ENCODE data around the gene AUTS2.

AUTS2 gene

DNA sequence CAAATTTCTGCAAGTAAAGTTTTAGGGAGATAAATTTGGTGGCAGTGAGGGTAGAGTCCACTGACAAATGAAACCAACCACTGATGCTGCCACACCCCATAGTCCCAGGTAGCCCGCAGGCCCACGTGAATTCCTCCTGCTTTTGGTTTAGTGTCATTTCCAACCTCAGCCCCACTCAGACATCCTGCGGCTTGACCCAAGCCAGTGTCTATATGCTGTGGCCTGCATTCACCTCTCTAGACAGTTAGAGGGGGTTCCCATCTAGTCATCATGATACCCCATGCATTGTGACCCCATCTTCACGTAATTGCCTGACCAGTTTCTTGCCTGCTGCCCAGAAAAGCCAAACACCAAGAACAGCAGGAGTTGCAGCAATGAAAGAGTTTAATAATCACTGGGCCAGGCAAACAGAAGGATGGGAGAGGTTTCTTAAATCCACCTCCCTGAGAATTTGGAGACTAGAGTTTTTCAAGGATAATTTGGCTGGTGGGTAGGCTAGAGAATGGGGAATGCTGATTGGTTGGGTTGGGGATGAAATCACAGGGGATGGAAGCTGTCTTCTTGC lies 1201.6 kb downstream of the AUTS2 start:
- H3K27ac ChIP-seq, result no peak overlapping the region
- intact Hi-C loops (cut with DNase I; ENCODE audit: low total_unique reads), result no loop called here
- TF ChIP-seq, protein P1, sequence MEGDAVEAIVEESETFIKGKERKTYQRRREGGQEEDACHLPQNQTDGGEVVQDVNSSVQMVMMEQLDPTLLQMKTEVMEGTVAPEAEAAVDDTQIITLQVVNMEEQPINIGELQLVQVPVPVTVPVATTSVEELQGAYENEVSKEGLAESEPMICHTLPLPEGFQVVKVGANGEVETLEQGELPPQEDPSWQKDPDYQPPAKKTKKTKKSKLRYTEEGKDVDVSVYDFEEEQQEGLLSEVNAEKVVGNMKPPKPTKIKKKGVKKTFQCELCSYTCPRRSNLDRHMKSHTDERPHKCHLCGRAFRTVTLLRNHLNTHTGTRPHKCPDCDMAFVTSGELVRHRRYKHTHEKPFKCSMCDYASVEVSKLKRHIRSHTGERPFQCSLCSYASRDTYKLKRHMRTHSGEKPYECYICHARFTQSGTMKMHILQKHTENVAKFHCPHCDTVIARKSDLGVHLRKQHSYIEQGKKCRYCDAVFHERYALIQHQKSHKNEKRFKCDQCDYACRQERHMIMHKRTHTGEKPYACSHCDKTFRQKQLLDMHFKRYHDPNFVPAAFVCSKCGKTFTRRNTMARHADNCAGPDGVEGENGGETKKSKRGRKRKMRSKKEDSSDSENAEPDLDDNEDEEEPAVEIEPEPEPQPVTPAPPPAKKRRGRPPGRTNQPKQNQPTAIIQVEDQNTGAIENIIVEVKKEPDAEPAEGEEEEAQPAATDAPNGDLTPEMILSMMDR (IDR thresholded peaks at IDR 0.05), result no peak
- DNase-seq, result no peak
- H3K9me3 ChIP-seq, result peaks cover 2 to 38% (median 25%) of the 10 kb centered on the region in 3 donors
- H3K36me3 ChIP-seq, result no peaks in the 10 kb centered on the region
- no peak overlapping the region for H3K4me3 ChIP-seq
- H3K4me1 ChIP-seq, result no peaks in the 10 kb centered on the region
- peaks cover 0 to 3% of the 10 kb centered on the region in 2 donors for H3K27me3 ChIP-seq

DNA sequence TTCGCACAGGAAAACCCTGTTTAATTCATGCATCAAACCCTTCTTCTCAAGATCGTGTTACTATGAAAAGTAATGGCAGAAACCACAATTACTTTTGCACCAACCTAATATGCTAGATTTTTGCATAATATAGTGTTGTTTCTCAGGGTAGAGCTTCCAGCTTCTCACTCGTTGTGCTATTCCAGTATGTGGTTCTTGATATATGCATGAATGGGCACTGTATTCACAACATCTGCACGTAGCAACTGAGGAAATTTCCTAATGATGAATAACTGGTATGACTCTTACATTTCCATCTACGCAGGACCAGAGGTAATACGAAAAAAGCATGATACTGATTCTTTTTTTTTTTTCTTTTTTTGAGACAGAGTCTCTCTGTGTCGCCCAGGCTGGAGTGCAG lies 1207.1 kb downstream of the AUTS2 start:
- Histone ChIP-seq H3K4me3 (no peak overlapping the region), H3K4me1 (no peaks in the 10 kb centered on the region), H3K36me3 (no peaks in the 10 kb centered on the region), H3K27me3 (peaks cover 0 to 12% of the 10 kb centered on the region in 2 donors), H3K27ac (no peak overlapping the region), H3K9me3 (peaks cover 2 to 23% (median 9%) of the 10 kb centered on the region in 3 donors)
- no peak for DNase-seq
- intact Hi-C loops (cut with DNase I; ENCODE audit: low total_unique reads), result no loop called here
- TF ChIP-seq, protein P1 (IDR thresholded peaks at IDR 0.05), result no peak

DNA sequence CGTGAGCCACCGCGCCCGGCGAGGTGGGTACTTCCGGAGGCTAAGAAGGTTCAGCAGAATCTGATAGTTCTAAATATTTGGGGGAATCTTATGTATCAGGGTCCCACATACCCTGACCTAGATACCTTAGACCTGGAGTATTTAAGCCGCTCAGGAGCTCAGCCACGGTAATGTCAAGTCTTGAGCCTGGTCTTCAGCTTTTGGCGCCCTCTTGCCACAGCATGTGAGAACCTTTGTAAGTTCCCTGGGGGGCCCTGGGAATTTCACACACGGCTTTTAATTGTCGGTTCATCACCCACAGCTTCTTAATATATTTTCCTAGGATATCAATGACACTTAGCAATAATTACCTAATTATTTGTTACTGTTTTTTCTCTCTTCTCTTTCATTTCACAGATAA lies 1209.4 kb downstream of the AUTS2 start:
- H3K27me3 ChIP-seq, result peaks cover 0 to 13% of the 10 kb centered on the region in 2 donors
- H3K4me1 ChIP-seq, result no peaks in the 10 kb centered on the region
- H3K4me3 ChIP-seq, result no peak overlapping the region
- no peak for DNase-seq
- H3K9me3 ChIP-seq, result peaks cover 2 to 6% (median 5%) of the 10 kb centered on the region in 3 donors
- no peak overlapping the region for H3K27ac ChIP-seq
- TF ChIP-seq, protein P1 (IDR thresholded peaks at IDR 0.05), result no peak
- H3K36me3 ChIP-seq, result no peaks in the 10 kb centered on the region
- intact Hi-C loops (cut with DNase I; ENCODE audit: low total_unique reads), result no loop called here

DNA sequence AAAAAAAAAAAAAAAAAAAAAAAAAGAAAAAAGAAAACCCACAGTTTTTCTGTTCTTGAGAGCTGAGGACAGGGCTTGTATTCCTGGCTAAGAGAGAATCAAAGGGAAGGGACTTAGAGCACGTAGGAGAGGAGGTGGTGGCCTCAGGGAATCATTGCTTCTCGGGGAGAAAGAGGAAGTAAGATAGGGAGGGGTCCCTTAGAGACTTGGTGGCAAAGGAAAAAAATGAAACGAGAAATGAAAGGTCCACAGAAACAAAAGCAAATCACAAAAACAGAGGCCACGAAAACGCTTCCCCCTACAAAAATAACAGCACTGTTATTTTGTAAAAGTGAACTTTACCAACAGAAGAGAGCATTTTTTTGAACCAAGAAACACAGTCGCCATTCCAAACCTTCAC lies 1210.6 kb downstream of the AUTS2 start:
- TF ChIP-seq, protein P1 (IDR thresholded peaks at IDR 0.05), result no peak
- no peaks in the 10 kb centered on the region for H3K4me1 ChIP-seq
- no peak overlapping the region for H3K4me3 ChIP-seq
- intact Hi-C loops (cut with DNase I; ENCODE audit: low total_unique reads), result no loop called here
- no peak for DNase-seq
- H3K9me3 ChIP-seq, result no peaks in the 10 kb centered on the region
- H3K27me3 ChIP-seq, result peaks cover 0 to 13% of the 10 kb centered on the region in 2 donors
- H3K27ac ChIP-seq, result no peak overlapping the region
- H3K36me3 ChIP-seq, result no peaks in the 10 kb centered on the region

DNA sequence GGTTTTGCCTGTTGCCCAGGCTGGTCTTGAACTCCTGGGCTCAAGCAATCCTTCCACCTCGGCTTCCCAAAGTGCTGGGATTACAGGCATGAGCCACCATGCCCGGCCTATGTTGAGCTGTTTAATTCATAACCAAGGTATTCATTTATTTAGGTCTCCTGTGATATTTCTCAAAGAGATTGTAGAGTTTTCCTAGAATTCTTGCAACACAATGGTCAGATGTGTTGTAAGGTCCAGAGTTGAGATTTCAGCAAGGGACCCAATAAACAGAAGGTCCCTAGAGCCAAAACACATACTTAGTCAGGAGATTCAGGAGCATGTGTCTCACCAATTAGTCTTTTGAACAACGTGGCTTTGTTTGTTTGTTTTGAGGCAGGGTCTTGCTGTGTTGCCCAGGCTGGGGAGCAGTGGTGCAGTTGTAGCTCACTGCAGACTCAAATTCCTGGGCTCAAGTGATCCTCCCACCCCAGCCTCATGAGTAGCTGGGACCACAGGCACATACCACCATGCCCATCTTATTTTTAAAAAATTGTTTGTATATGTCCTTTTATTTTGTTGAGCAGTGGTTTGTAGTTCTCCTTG lies 1212.4 kb downstream of the AUTS2 start:
- H3K27me3 ChIP-seq, result peaks cover 0 to 13% of the 10 kb centered on the region in 2 donors
- no peaks in the 10 kb centered on the region for H3K9me3 ChIP-seq
- H3K36me3 ChIP-seq, result no peaks in the 10 kb centered on the region
- intact Hi-C loops (cut with DNase I; ENCODE audit: low total_unique reads), result no loop called here
- H3K27ac ChIP-seq, result no peak overlapping the region
- TF ChIP-seq, protein P1 (IDR thresholded peaks at IDR 0.05), result no peak
- no peak overlapping the region for H3K4me3 ChIP-seq
- DNase-seq, result no peak
- no peaks in the 10 kb centered on the region for H3K4me1 ChIP-seq
